ENCODE data around the gene SHANK3. TPM values are rescaled to one million over a fixed set of nuclear protein-coding genes. Genes with fewer than 3 reads are reported as not detected.
A peak's percentile ranks its signal among the peaks of the same experiment; 100 is the strongest.

The SHANK3 gene
- total and polyA plus RNA-seq, 2 of the 4 experiments (the other 2 are of a cell fraction): 0.18 to 1.5 TPM

GRCh38 chr22:50656122-50657070 lies 16.2 kb upstream of the SHANK3 start:
- DNase-seq: peak; percentile 61
- H4K91ac ChIP-seq (ENCODE audit: insufficient read depth, low read depth, low read length): peak overlapping the region; percentile 58
- 0 out of 2 replicates have a peak overlapping the region, but pooled peaks have one; percentile 6 for H3K18ac ChIP-seq (ENCODE audit: low read depth, low read length)
- no peaks in the 10 kb centered on the region for H3K79me1 ChIP-seq (ENCODE audit: low read depth in 1 of 2, low read length in 2 of 2)
- H4K8ac ChIP-seq (ENCODE audit: low read depth in 2 of 2, low read length in 2 of 2): peak overlapping the region; percentile 37 to 42; a peak in 3 of 4 replicates
- no peaks in the 10 kb centered on the region for H4K20me1 ChIP-seq (ENCODE audit: insufficient read depth, low read length)
- H2BK120ac ChIP-seq (ENCODE audit: low read depth, low read length): peak overlapping the region; percentile 59; the same call in 1 of the 2 replicates
- in situ Hi-C loops (cut with MboI; ENCODE audit: low sequenced_read_pairs) (no loop called here), intact Hi-C loops (cut with micrococcal nuclease) (no loop called here), dilution Hi-C loops (cut with HindIII; ENCODE audit: low sequenced_read_pairs, unreplicated experiment) (no loop called here)
- H3K4ac ChIP-seq (ENCODE audit: low read depth, low read length): peak overlapping the region; percentile 88
- BruUV-seq (replicated peaks): no TSS peak
- 63% methylated on average over 10 of the region's 23 CpGs; no CpG with 5 or more reads in 1 of the 2 experiments for WGBS, 2 experiments (ENCODE audit: extremely low coverage in 2 of 2, insufficient read length in 1 of 2)
- H3K4me3 ChIP-seq (ENCODE audit: insufficient read depth, low read depth, low read length): no peak overlapping the region
- no peak overlapping the region; the same call in 1 of the 2 replicates for H3K27ac ChIP-seq (ENCODE audit: insufficient read depth, low read length)
- no peak overlapping the region for H4K5ac ChIP-seq (ENCODE audit: low read depth, low read length)
- H2BK5ac ChIP-seq (ENCODE audit: low read depth, low read length, poor library complexity, severe bottlenecking): no peak overlapping the region
- peak overlapping the region; percentile 77 for H2AK9ac ChIP-seq (replicated peaks; ENCODE audit: low read depth, low read length, poor library complexity)
- no peak overlapping the region for H3K4me2 ChIP-seq (ENCODE audit: low read depth, low read length)
- H3K9me3 ChIP-seq (ENCODE audit: control insufficient read depth, insufficient read depth, low read length): no peaks in the 10 kb centered on the region
- TF ChIP-seq CHD1 (IDR thresholded peaks at IDR 0.05; ENCODE audit: low read depth, low read length) (no peak), MAFK (IDR thresholded peaks at IDR 0.05; ENCODE audit: low read depth, low read length) (0 out of 2 replicates have a peak, but pooled peaks have one; percentile 38)
- 0 out of 3 replicates have a peak overlapping the region, but pooled peaks have one; percentile 63 for H2BK15ac ChIP-seq (ENCODE audit: low read depth, low read length)
- peaks cover 8% of the 10 kb centered on the region; the same call in 1 of the 2 replicates for H3K9me1 ChIP-seq (ENCODE audit: insufficient read depth, low read length)
- peak overlapping the region; percentile 79; the same call in 1 of the 2 replicates for H2AK5ac ChIP-seq (ENCODE audit: low read depth, low read length)
- peak overlapping the region; percentile 86 for H2AFZ ChIP-seq (replicated peaks; ENCODE audit: low read length, poor library complexity)
- H3K14ac ChIP-seq (replicated peaks; ENCODE audit: low read depth, low read length): peak overlapping the region; percentile 60
- ChIA-PET CTCF (interaction anchor here (0.7 kb wide), 1 partner anchor 15 kb away, joined by 3 read pairs; no protein-coding TSS in a partner anchor), POLR2A (ENCODE audit: unreplicated experiment) (no interaction called here)
- no peaks in the 10 kb centered on the region for H3K36me3 ChIP-seq (ENCODE audit: control insufficient read depth, insufficient read depth, low read length)
- H3K4me1 ChIP-seq (ENCODE audit: control insufficient read depth, insufficient read depth, low read length): peaks cover 7% of the 10 kb centered on the region; the same call in 1 of the 2 replicates
- H2BK20ac ChIP-seq (ENCODE audit: low read depth, low read length): peak overlapping the region; percentile 81
- no peak overlapping the region for H3K56ac ChIP-seq (ENCODE audit: extremely low read depth, insufficient read depth, low read length)
- H3K27me3 ChIP-seq (ENCODE audit: control insufficient read depth, insufficient read depth, low read length): peaks cover 2% of the 10 kb centered on the region; the same call in 1 of the 2 replicates
- H3K9ac ChIP-seq (ENCODE audit: low read depth, low read length): no peak overlapping the region
- peak; percentile 71 for ATAC-seq (ENCODE audit: low read depth)
- peak overlapping the region; percentile 39; the same call in 1 of the 2 replicates for H3K23ac ChIP-seq (ENCODE audit: low read depth, low read length)

All from IMR-90 (cell line).